ENCODE results near the gene SARDH.
"Not testable (repeated sequence)": the region's sequence is repeated elsewhere in the genome, so short reads cannot be mapped to it uniquely, and the experiment has no call there.

Gene SARDH

GRCh38 chr9:133640580-133641395, 97.4 kb downstream of the SARDH start:
- no peak for DNase-seq

- DNase-seq = no peak
These were observed 98.0 kb downstream of the SARDH start for GRCh38 chr9:133640160-133640559.

GRCh38 chr9:133639613-133640012, 98.5 kb downstream of the SARDH start:
- no peak for DNase-seq

- DNase-seq = no peak
These were observed 99.4 kb downstream of the SARDH start for GRCh38 chr9:133638711-133639110.

GRCh38 chr9:133638076-133638475, 100.1 kb downstream of the SARDH start:
- no peak for DNase-seq

- DNase-seq = no peak
These were observed 100.6 kb downstream of the SARDH start for GRCh38 chr9:133637451-133638055.

GRCh38 chr9:133636902-133637301, 101.2 kb downstream of the SARDH start:
- no peak for DNase-seq

GRCh38 chr9:133635533-133636531, 102.3 kb downstream of the SARDH start, which contains the start of gene DBH:
TSS of gene DBH (plus strand) at chr9:133636363. CDS start at chr9:133636372, 9 bp downstream.
- no peak for DNase-seq

GRCh38 chr9:133635098-133635497, 103.1 kb downstream of the SARDH start:
- DNase-seq = no peak

- peak; percentile 59 for DNase-seq
These were observed 104.0 kb downstream of the SARDH start for GRCh38 chr9:133634081-133634691.

GRCh38 chr9:133633681-133634080, 104.5 kb downstream of the SARDH start:
- DNase-seq = no peak

- peak; percentile 79 for DNase-seq
These were observed 105.1 kb downstream of the SARDH start for GRCh38 chr9:133632806-133633680.

- DNase-seq = no peak
These were observed 107.0 kb downstream of the SARDH start for GRCh38 chr9:133631111-133631510.

- DNase-seq = no peak
These were observed 108.7 kb downstream of the SARDH start for GRCh38 chr9:133629221-133630110.

GRCh38 chr9:133628766-133629165, 109.4 kb downstream of the SARDH start:
- no peak for DNase-seq

GRCh38 chr9:133627341-133627740, 110.8 kb downstream of the SARDH start:
- no peak for DNase-seq

GRCh38 chr9:133626008-133626407, 112.1 kb downstream of the SARDH start:
- DNase-seq = not testable (repeated sequence)

GRCh38 chr9:133622555-133622954, 115.6 kb downstream of the SARDH start:
- DNase-seq = no peak

- no peak for DNase-seq
These were observed 116.4 kb downstream of the SARDH start for GRCh38 chr9:133621725-133622267.

GRCh38 chr9:133619791-133620190, 118.4 kb downstream of the SARDH start:
- DNase-seq = peak; percentile 83

Measured in RPMI8226 (cell line).